ENCODE measurements around the gene ERC1. TPM values are rescaled to one million over a fixed set of nuclear protein-coding genes. Genes with fewer than 3 reads are reported as not detected.

Gene ERC1
- total and polyA plus RNA-seq, 2 of the 4 experiments (the other 2 are of a cell fraction), result 11.6 to 25.6 TPM

DNA sequence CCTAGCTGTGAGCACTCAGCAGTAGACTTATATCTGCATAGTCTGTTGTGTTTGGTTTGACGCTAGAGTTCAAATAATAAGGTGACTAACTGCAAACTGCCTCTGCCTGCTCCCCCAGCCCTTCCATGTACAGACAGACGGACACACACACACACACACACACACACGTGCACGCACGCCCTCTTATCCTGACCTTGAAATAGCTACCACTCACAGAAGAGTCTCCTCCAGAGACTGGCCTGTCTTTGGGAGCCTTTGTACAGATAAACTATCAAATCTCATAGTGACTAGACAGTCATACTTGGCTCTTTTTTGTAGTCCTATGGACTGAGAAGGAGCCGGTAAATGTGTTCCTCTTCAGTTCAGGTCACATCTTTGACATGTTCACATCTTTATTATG, 445.0 kb downstream of the ERC1 start:
- DNase-seq (no peak), ATAC-seq (ENCODE audit: low read depth) (no peak)
- WGBS, 2 experiments (ENCODE audit: extremely low coverage in 2 of 2, insufficient read length in 1 of 2), result 88% methylated on average over 4 of the region's 6 CpGs; no CpG with 5 or more reads in 1 of the 2 experiments
- H3K4me3 ChIP-seq (ENCODE audit: insufficient read depth, low read depth, low read length), result no peak overlapping the region
- dilution Hi-C loops (cut with HindIII; ENCODE audit: low sequenced_read_pairs, unreplicated experiment) (no loop called here), in situ Hi-C loops (cut with MboI; ENCODE audit: low sequenced_read_pairs) (no loop called here), intact Hi-C loops (cut with micrococcal nuclease) (no loop called here)
- H3K27me3 ChIP-seq (ENCODE audit: control insufficient read depth, insufficient read depth, low read length), result no peaks in the 10 kb centered on the region
- no peak overlapping the region for H2AK5ac ChIP-seq (ENCODE audit: low read depth, low read length)
- CTCF ChIA-PET, result interaction anchor here (0.7 to 0.8 kb wide), 2 partner anchors 9 to 52 kb away, joined by 3 read pairs; no protein-coding TSS in a partner anchor
- no peaks in the 10 kb centered on the region for H3K4me1 ChIP-seq (ENCODE audit: control insufficient read depth, insufficient read depth, low read length)
- H2BK5ac ChIP-seq (ENCODE audit: low read depth, low read length, poor library complexity, severe bottlenecking), result no peak overlapping the region
- no peaks in the 10 kb centered on the region for H4K20me1 ChIP-seq (ENCODE audit: insufficient read depth, low read length)
- H3K18ac ChIP-seq (ENCODE audit: low read depth, low read length), result no peak overlapping the region
- H3K23ac ChIP-seq (ENCODE audit: low read depth, low read length), result no peak overlapping the region
- H3K27ac ChIP-seq (ENCODE audit: insufficient read depth, low read length), result no peak overlapping the region
- H3K9me3 ChIP-seq (ENCODE audit: control insufficient read depth, insufficient read depth, low read length), result no peaks in the 10 kb centered on the region
- H3K9me1 ChIP-seq (ENCODE audit: insufficient read depth, low read length), result peaks cover 8% of the 10 kb centered on the region
- TF ChIP-seq SMC3 (IDR thresholded peaks at IDR 0.05; ENCODE audit: low read depth, low read length) (no peak), NFE2L2 (IDR thresholded peaks at IDR 0.05; ENCODE audit: low read depth, low read length) (no peak), MXI1 (IDR thresholded peaks at IDR 0.05; ENCODE audit: borderline replicate concordance, low read depth, low read length) (no peak), CTCF (conservative IDR thresholded peaks at IDR 0.05; ENCODE audit: low read depth, low read length) (no peak), RCOR1 (IDR thresholded peaks at IDR 0.05; ENCODE audit: insufficient replicate concordance, low read length) (no peak), MAZ (IDR thresholded peaks at IDR 0.05; ENCODE audit: borderline replicate concordance, low read depth, low read length) (no peak), CEBPB (IDR thresholded peaks at IDR 0.05; ENCODE audit: low read depth, low read length) (no peak), FOS (IDR thresholded peaks at IDR 0.05; ENCODE audit: low read depth, low read length) (no peak), CHD1 (IDR thresholded peaks at IDR 0.05; ENCODE audit: low read depth, low read length) (no peak), RFX5 (IDR thresholded peaks at IDR 0.05; ENCODE audit: low read depth, low read length) (no peak), MAFK (IDR thresholded peaks at IDR 0.05; ENCODE audit: low read depth, low read length) (no peak), BHLHE40 (IDR thresholded peaks at IDR 0.05; ENCODE audit: low read depth, low read length) (no peak), RAD21 (IDR thresholded peaks at IDR 0.05; ENCODE audit: low read length) (no peak), ELK1 (IDR thresholded peaks at IDR 0.05; ENCODE audit: borderline replicate concordance, low read depth, low read length) (no peak), POLR2A (IDR thresholded peaks at IDR 0.05; ENCODE audit: low read depth, low read length) (no peak), USF2 (IDR thresholded peaks at IDR 0.05; ENCODE audit: low read depth, low read length) (no peak)
- H2BK20ac ChIP-seq (ENCODE audit: low read depth, low read length), result no peak overlapping the region
- no peak overlapping the region for H4K5ac ChIP-seq (ENCODE audit: low read depth, low read length)
- no peak overlapping the region for H2BK120ac ChIP-seq (ENCODE audit: low read depth, low read length)
- H3K14ac ChIP-seq (replicated peaks; ENCODE audit: low read depth, low read length), result no peak overlapping the region
- H2AFZ ChIP-seq (replicated peaks; ENCODE audit: low read length, poor library complexity), result no peak overlapping the region
- H3K9ac ChIP-seq (ENCODE audit: low read depth, low read length), result no peak overlapping the region
- no peak overlapping the region for H3K4ac ChIP-seq (ENCODE audit: low read depth, low read length)
- H3K36me3 ChIP-seq (ENCODE audit: control insufficient read depth, insufficient read depth, low read length), result no peaks in the 10 kb centered on the region
- H4K8ac ChIP-seq (ENCODE audit: low read depth in 2 of 2, low read length in 2 of 2), result no peak overlapping the region
- BruUV-seq (replicated peaks), result no TSS peak
- no peak overlapping the region for H3K56ac ChIP-seq (ENCODE audit: extremely low read depth, insufficient read depth, low read length)
- H2AK9ac ChIP-seq (replicated peaks; ENCODE audit: low read depth, low read length, poor library complexity), result no peak overlapping the region
- H2BK15ac ChIP-seq (ENCODE audit: low read depth, low read length), result no peak overlapping the region
- H3K79me1 ChIP-seq (ENCODE audit: low read depth in 1 of 2, low read length in 2 of 2), result peaks cover 3 to 11% of the 10 kb centered on the region in 2 experiments; a peak in 3 of 4 replicates
- POLR2A ChIA-PET (ENCODE audit: unreplicated experiment), result no interaction called here
- H3K4me2 ChIP-seq (ENCODE audit: low read depth, low read length), result no peak overlapping the region
- H4K91ac ChIP-seq (ENCODE audit: insufficient read depth, low read depth, low read length), result 0 out of 2 replicates have a peak overlapping the region, but pooled peaks have one; percentile 9
